ENCODE measurements around the gene LAMC1. TPM values are rescaled to one million over a fixed set of nuclear protein-coding genes. Genes with fewer than 3 reads are reported as not detected.

Gene LAMC1
- total and polyA plus RNA-seq, 10 of the 15 experiments (the other 5 are each of a cell fraction or from before 2014, with no cell fraction given), result 4.6 to 51.4 (median 25.6) TPM

DNA sequence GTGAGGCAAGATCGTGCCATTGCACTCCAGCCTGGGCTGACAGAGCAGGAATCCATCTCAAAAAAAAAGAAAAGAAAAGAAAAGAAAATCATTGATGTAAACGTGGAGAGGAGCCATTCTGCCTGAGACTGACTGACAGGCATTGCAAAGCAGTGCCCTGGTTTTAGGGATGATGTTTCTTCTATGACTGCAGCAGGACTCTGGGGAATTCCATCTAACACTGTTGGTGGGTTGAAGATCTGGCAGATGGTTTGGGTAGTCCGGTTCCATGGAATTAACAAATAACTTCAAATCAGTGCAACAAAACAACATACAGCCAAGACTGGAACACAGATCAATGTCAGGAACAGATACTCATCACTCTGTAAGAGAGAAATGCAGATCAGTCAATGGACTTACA is 145.1 kb downstream of the LAMC1 start:
- Histone ChIP-seq H4K20me1 (ENCODE audit: control insufficient read depth, insufficient read depth) (no peaks in the 10 kb centered on the region), H3K4me3 (no peak overlapping the region), H3K4me1 (ENCODE audit: control insufficient read depth, insufficient read depth, low read length) (no peaks in the 10 kb centered on the region), H3K9me3 (replicated peaks; ENCODE audit: control insufficient read depth, insufficient read depth, low read length) (no peaks in the 10 kb centered on the region), H3K36me3 (ENCODE audit: control insufficient read depth in 2 of 2, insufficient read depth in 2 of 2, low read length in 1 of 2) (no peaks in the 10 kb centered on the region), H3K9ac (ENCODE audit: control insufficient read depth, insufficient read depth, low read length) (no peak overlapping the region), H3K79me2 (ENCODE audit: control insufficient read depth, insufficient read depth, low read length) (no peaks in the 10 kb centered on the region), H2AFZ (ENCODE audit: control insufficient read depth, low read depth, low read length) (no peak overlapping the region), H3K4me2 (ENCODE audit: control insufficient read depth, insufficient read depth) (no peak overlapping the region), H3K27me3 (replicated peaks in 1 of 2; ENCODE audit: control insufficient read depth in 2 of 2, insufficient read depth in 2 of 2, low read length in 1 of 2) (no peaks in the 10 kb centered on the region), H3K27ac (ENCODE audit: control insufficient read depth, insufficient read depth) (no peak overlapping the region)
- ChIA-PET POLR2A (no interaction called here), SMC1A (ENCODE audit: uncharacterized antibody, unreplicated experiment) (interaction anchor here (0.9 to 1.2 kb wide), 5 partner anchors 11 to 219 kb away, joined by 3 read pairs; no protein-coding TSS in a partner anchor), CTCF (interaction anchor here (0.6 to 1.5 kb wide), 2 partner anchors 22 to 60 kb away, joined by 3 to 7 read pairs; no protein-coding TSS in a partner anchor), RAD21 (ENCODE audit: unreplicated experiment) (interaction anchor here (0.6 kb wide), 1 partner anchor 226 kb away, joined by 6 read pairs; no protein-coding TSS in a partner anchor)
- intact Hi-C loops (cut with micrococcal nuclease; ENCODE audit: unreplicated experiment), result no loop called here
- no peak for ATAC-seq
- DNase-seq (ENCODE audit: low read depth, low spot score), result no peak
- no peak for TF ChIP-seq ATF7 (IDR thresholded peaks at IDR 0.05; ENCODE audit: low read depth)
- TF ChIP-seq NR2F1 (conservative IDR thresholded peaks at IDR 0.05), result no peak
- TF ChIP-seq, protein P1, sequence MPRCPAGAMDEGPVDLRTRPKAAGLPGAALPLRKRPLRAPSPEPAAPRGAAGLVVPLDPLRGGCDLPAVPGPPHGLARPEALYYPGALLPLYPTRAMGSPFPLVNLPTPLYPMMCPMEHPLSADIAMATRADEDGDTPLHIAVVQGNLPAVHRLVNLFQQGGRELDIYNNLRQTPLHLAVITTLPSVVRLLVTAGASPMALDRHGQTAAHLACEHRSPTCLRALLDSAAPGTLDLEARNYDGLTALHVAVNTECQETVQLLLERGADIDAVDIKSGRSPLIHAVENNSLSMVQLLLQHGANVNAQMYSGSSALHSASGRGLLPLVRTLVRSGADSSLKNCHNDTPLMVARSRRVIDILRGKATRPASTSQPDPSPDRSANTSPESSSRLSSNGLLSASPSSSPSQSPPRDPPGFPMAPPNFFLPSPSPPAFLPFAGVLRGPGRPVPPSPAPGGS (IDR thresholded peaks at IDR 0.05; ENCODE audit: borderline replicate concordance, insufficient read depth, low read depth, low read length, poor library complexity, severe bottlenecking), result no peak
- no peak for TF ChIP-seq IRF4 (IDR thresholded peaks at IDR 0.05; ENCODE audit: low read depth, low read length)
- TF ChIP-seq CEBPB (IDR thresholded peaks at IDR 0.05; ENCODE audit: borderline replicate concordance in 1 of 2, low read depth in 2 of 2, low read length in 2 of 2), result no peak
- TF ChIP-seq BACH1 (IDR thresholded peaks at IDR 0.05; ENCODE audit: borderline replicate concordance), result no peak
- TF ChIP-seq, protein P2, sequence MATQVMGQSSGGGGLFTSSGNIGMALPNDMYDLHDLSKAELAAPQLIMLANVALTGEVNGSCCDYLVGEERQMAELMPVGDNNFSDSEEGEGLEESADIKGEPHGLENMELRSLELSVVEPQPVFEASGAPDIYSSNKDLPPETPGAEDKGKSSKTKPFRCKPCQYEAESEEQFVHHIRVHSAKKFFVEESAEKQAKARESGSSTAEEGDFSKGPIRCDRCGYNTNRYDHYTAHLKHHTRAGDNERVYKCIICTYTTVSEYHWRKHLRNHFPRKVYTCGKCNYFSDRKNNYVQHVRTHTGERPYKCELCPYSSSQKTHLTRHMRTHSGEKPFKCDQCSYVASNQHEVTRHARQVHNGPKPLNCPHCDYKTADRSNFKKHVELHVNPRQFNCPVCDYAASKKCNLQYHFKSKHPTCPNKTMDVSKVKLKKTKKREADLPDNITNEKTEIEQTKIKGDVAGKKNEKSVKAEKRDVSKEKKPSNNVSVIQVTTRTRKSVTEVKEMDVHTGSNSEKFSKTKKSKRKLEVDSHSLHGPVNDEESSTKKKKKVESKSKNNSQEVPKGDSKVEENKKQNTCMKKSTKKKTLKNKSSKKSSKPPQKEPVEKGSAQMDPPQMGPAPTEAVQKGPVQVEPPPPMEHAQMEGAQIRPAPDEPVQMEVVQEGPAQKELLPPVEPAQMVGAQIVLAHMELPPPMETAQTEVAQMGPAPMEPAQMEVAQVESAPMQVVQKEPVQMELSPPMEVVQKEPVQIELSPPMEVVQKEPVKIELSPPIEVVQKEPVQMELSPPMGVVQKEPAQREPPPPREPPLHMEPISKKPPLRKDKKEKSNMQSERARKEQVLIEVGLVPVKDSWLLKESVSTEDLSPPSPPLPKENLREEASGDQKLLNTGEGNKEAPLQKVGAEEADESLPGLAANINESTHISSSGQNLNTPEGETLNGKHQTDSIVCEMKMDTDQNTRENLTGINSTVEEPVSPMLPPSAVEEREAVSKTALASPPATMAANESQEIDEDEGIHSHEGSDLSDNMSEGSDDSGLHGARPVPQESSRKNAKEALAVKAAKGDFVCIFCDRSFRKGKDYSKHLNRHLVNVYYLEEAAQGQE (IDR thresholded peaks at IDR 0.05; ENCODE audit: low read depth, low read length), result no peak
- TF ChIP-seq WRNIP1 (IDR thresholded peaks at IDR 0.05; ENCODE audit: borderline replicate concordance, low read depth, low read length), result no peak
- TF ChIP-seq SIN3A (IDR thresholded peaks at IDR 0.05; ENCODE audit: low read depth, low read length), result no peak
- no peak for TF ChIP-seq CBX5 (IDR thresholded peaks at IDR 0.05; ENCODE audit: low read depth)
- TF ChIP-seq, protein P3, sequence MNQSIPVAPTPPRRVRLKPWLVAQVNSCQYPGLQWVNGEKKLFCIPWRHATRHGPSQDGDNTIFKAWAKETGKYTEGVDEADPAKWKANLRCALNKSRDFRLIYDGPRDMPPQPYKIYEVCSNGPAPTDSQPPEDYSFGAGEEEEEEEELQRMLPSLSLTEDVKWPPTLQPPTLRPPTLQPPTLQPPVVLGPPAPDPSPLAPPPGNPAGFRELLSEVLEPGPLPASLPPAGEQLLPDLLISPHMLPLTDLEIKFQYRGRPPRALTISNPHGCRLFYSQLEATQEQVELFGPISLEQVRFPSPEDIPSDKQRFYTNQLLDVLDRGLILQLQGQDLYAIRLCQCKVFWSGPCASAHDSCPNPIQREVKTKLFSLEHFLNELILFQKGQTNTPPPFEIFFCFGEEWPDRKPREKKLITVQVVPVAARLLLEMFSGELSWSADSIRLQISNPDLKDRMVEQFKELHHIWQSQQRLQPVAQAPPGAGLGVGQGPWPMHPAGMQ (IDR thresholded peaks at IDR 0.05; ENCODE audit: borderline replicate concordance), result no peak
- no peak for TF ChIP-seq CBX3 (IDR thresholded peaks at IDR 0.05; ENCODE audit: borderline replicate concordance, low read depth)
- no peak for TF ChIP-seq SMAD1 (IDR thresholded peaks at IDR 0.05; ENCODE audit: low read depth, partially characterized antibody)
- no peak for TF ChIP-seq PAX8 (IDR thresholded peaks at IDR 0.05)
- WGBS (ENCODE audit: insufficient coverage, insufficient replicate concordance, low lambda C conversion rate, missing lambda C conversion rate), result 37% methylated on average over 3 of the region's 3 CpGs
- no TSS peak for BruUV-seq (replicated peaks)
- no peak for FAIRE-seq
- in situ Hi-C loops (cut with MboI), result no loop called here
